Lower leg skin (tissue), 4 donors: ENCODE data around the gene KISS1R. TPM values are rescaled to one million over a fixed set of nuclear protein-coding genes. Genes with fewer than 3 reads are reported as not detected.

Experiments used
- DNase-seq, 2 donors: peaks; one replicate each; pipeline ENCODE4 v3.0.0-alpha.2; 2019; ENCODE audit warnings: low spot score in 2 of 2
- H3K4me3 ChIP-seq: fragments of 200-600 bp; sonication (generic); 2 replicates; pipeline ENCODE4 v1.5.1; 2017; ENCODE audit warnings: mild to moderate bottlenecking, low read depth; ENCODE audit not compliant: poor library complexity, severe bottlenecking
- CTCF ChIP-seq, 3 donors: fragments of 450-650 bp; IDR thresholded peaks; one replicate each; pipeline ENCODE4 v1.5.1; 2016; ENCODE audit warnings: antibody characterized with exemption in 3 of 3, mild to moderate bottlenecking in 3 of 3, moderate library complexity in 2 of 3
- POLR2A ChIP-seq, 2 donors: fragments of 450-650 bp; IDR thresholded peaks; one replicate each; pipeline ENCODE4 v1.6.1; 2016 to 2017; ENCODE audit warnings: antibody characterized with exemption in 2 of 2, mild to moderate bottlenecking in 1 of 2, moderate library complexity in 1 of 2
- WGBS, 2 donors: methylation state at CpG; one replicate each; pipeline ENCODE4 v1.1.5; 2018; 5-methylcytosine and 5-hydroxymethylcytosine counted together
- intact Hi-C: fragments of 100-400 bp; cut with DNase I; formaldehyde crosslinking; loops from one replicate; pipeline ENCODE4 v1.15.0; 2023; ENCODE audit warnings: low total_unique reads
- total RNA-seq, 4 donors: library from RNA; depleted of rRNA; stranded (reverse); fragments of >200 nt; gene quantifications; one replicate each; pipeline ENCODE4 v1.1.0, GENCODE V29; 2016

KISS1R gene
- total RNA-seq, 4 donors from 2014 or later = 0.88 to 3.5 TPM; not detected in 2

- WGBS, 2 donors = 89 to 98% methylated on average over 10 of the region's 10 CpGs
Measured at GRCh38 chr19:936175-936546, 19.0 kb downstream of the KISS1R start.

GRCh38 chr19:937259-937694, 20.1 kb downstream of the KISS1R start:
- intact Hi-C loops = no loop called here
- no peak for DNase-seq
- WGBS, 2 donors = 80 to 89% methylated on average over 16 of the region's 16 CpGs
- TF ChIP-seq POLR2A (IDR thresholded peaks at IDR 0.05) (no peak), CTCF (IDR thresholded peaks at IDR 0.05) (no peak)
- no peak overlapping the region for H3K4me3 ChIP-seq

More at GRCh38 chr19:936175-936546, 19.0 kb downstream of the KISS1R start:
- intact Hi-C loops = no loop called here
- no peak for TF ChIP-seq POLR2A (IDR thresholded peaks at IDR 0.05)
- TF ChIP-seq CTCF (IDR thresholded peaks at IDR 0.05) = no peak
- H3K4me3 ChIP-seq = no peak overlapping the region
- no peak for DNase-seq

GRCh38 chr19:938233-938923, 21.2 kb downstream of the KISS1R start:
- intact Hi-C loops = no loop called here
- DNase-seq = no peak
- no peak overlapping the region for H3K4me3 ChIP-seq
- WGBS, 2 donors = 86 to 89% methylated on average over 23 of the region's 23 CpGs
- no peak for TF ChIP-seq CTCF (IDR thresholded peaks at IDR 0.05)

GRCh38 chr19:939439-939838, 22.3 kb downstream of the KISS1R start:
- WGBS, 2 donors = 88 to 89% methylated on average over 22 of the region's 22 CpGs
- intact Hi-C loops = no loop called here
- no peak overlapping the region for H3K4me3 ChIP-seq
- no peak for DNase-seq
- TF ChIP-seq POLR2A (IDR thresholded peaks at IDR 0.05) = no peak
- no peak for TF ChIP-seq CTCF (IDR thresholded peaks at IDR 0.05)

- intact Hi-C loops = no loop called here
- H3K4me3 ChIP-seq = no peak overlapping the region
- TF ChIP-seq CTCF (IDR thresholded peaks at IDR 0.05) (no peak), POLR2A (IDR thresholded peaks at IDR 0.05) (no peak)
- no peak for DNase-seq
- 96 to 99% methylated on average over 7 of the region's 7 CpGs for WGBS, 2 donors
Measured at GRCh38 chr19:939922-940321, 22.8 kb downstream of the KISS1R start.
